PC-9 (cell line): Measurements from ENCODE around the gene MGAT4A. TPM values are rescaled to one million over a fixed set of nuclear protein-coding genes. Genes with fewer than 3 reads are reported as not detected.

Experiments used
- BruUV-seq: library from RNA; stranded (reverse); fragments of 400-500 nt; replicated peaks from 2 replicates; lab custom pipeline; 2021; lab: Mats Ljungman, UMichigan
- CTCF ChIA-PET: fragments of 300-600 bp; sonication (Branson Sonifier 250); formaldehyde crosslinking; loops from one replicate; lab custom pipeline; 2022; ENCODE audit warnings: antibody characterized with exemption; lab: Charles Lee
- POLR2A ChIA-PET: fragments of 300-600 bp; sonication (Branson Sonifier 250); formaldehyde crosslinking; loops from one replicate; lab custom pipeline; 2022; ENCODE audit warnings: antibody characterized with exemption; ENCODE audit not compliant: unreplicated experiment; lab: Charles Lee
- DNase-seq, 2 experiments: peaks; one replicate each; pipeline versions ENCODE4 v3.0.0 to v3.0.0-alpha.2; 2015 to 2022; ENCODE audit warnings: mixed read lengths in 1 of 2
- H2AFZ ChIP-seq: fragments of 200-600 bp; sonication (generic); 2 replicates; pipeline ENCODE4 v1.8.1; 2017; ENCODE audit warnings: antibody characterized with exemption
- H3F3A ChIP-seq: fragments of 200-600 bp; sonication (generic); 2 replicates; pipeline ENCODE4 v1.8.1; 2017; ENCODE audit warnings: antibody characterized with exemption, mild to moderate bottlenecking, low read depth; ENCODE audit not compliant: insufficient read depth
- H3K27ac ChIP-seq: fragments of 200-600 bp; sonication (generic); 2 replicates; pipeline ENCODE4 v1.6.1; 2016; ENCODE audit warnings: mixed run types
- H3K27me3 ChIP-seq: fragments of 200-600 bp; sonication (generic); 2 replicates; pipeline ENCODE4 v1.6.1; 2016; ENCODE audit warnings: low read depth, mixed run types; ENCODE audit not compliant: insufficient read depth
- H3K36me3 ChIP-seq: fragments of 200-600 bp; sonication (generic); 2 replicates; pipeline ENCODE4 v1.6.1; 2016; ENCODE audit warnings: low read depth, mixed run types
- H3K4me1 ChIP-seq: fragments of 200-600 bp; sonication (generic); replicated peaks from 2 replicates; pipeline ENCODE4 v1.6.1; 2016; ENCODE audit warnings: mixed run types; ENCODE audit not compliant: insufficient read depth
- H3K4me2 ChIP-seq: fragments of 200-600 bp; sonication (generic); 2 replicates; pipeline ENCODE4 v1.6.1; 2017; ENCODE audit warnings: mixed run types
- H3K4me3 ChIP-seq: fragments of 200-600 bp; sonication (generic); 2 replicates; pipeline ENCODE4 v1.6.1; 2016; ENCODE audit warnings: mixed run types
- H3K79me2 ChIP-seq: fragments of 200-600 bp; sonication (generic); 2 replicates; pipeline ENCODE4 v1.6.1; 2017; ENCODE audit warnings: low read depth, mixed run types
- H3K9me2 ChIP-seq: fragments of 200-600 bp; sonication (generic); 2 replicates; pipeline ENCODE4 v1.8.1; 2017; ENCODE audit warnings: mild to moderate bottlenecking; ENCODE audit not compliant: insufficient read depth
- H3K9me3 ChIP-seq: fragments of 200-600 bp; sonication (generic); 2 replicates; pipeline ENCODE4 v1.8.1; 2016; ENCODE audit warnings: low read depth; ENCODE audit not compliant: insufficient read depth
- H4K20me1 ChIP-seq: fragments of 200-600 bp; sonication (generic); 2 replicates; pipeline ENCODE4 v1.8.1; 2017; ENCODE audit not compliant: insufficient read depth
- EZH2 ChIP-seq: fragments of 200-600 bp; sonication (generic); IDR thresholded peaks from 2 replicates; pipeline ENCODE4 v1.8.0; 2017; ENCODE audit warnings: antibody characterized with exemption, low read depth
- intact Hi-C: fragments of 100-400 bp; cut with micrococcal nuclease; formaldehyde crosslinking; loops from one replicate; pipeline ENCODE4 v1.10.0; 2022; ENCODE audit not compliant: unreplicated experiment
- total RNA-seq: library from RNA; stranded (reverse); gene quantifications from 2 replicates; pipeline ENCODE4 v1.2.3, GENCODE V29; 2021
- TF ChIP-seq, protein P1 (sequence below): fragments of 200-600 bp; sonication (generic); conservative IDR thresholded peaks from 2 replicates; pipeline ENCODE4 v1.6.1; 2017; ENCODE audit warnings: mixed run types, antibody characterized with exemption, mild to moderate bottlenecking, moderate library complexity

Gene MGAT4A
- total RNA-seq, 1 experiment from 2014 or later = 12.9 TPM

DNA sequence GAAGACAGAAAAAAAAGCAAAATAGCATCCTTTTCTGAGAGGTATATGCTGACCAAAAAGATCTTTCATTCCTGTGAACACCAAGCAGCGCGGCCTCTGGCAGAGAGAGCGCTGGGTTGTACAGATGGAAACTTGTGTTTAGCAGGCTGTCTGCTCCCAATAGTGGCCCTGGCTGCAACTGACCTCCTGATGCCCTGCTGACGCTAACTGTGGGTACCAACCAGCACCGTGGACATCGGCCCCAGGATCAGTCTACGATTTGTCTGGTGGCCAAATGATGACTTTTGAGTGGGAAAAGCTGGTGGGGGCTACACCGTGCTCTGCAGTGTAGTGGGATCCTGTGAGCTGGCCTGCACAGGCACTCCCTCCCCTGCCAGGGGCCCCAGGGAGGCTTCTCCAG, 138.4 kb downstream of the MGAT4A start:
- peaks cover 5% of the 10 kb centered on the region; the same call in 1 of the 2 replicates for H3F3A ChIP-seq
- TF ChIP-seq, protein P1, sequence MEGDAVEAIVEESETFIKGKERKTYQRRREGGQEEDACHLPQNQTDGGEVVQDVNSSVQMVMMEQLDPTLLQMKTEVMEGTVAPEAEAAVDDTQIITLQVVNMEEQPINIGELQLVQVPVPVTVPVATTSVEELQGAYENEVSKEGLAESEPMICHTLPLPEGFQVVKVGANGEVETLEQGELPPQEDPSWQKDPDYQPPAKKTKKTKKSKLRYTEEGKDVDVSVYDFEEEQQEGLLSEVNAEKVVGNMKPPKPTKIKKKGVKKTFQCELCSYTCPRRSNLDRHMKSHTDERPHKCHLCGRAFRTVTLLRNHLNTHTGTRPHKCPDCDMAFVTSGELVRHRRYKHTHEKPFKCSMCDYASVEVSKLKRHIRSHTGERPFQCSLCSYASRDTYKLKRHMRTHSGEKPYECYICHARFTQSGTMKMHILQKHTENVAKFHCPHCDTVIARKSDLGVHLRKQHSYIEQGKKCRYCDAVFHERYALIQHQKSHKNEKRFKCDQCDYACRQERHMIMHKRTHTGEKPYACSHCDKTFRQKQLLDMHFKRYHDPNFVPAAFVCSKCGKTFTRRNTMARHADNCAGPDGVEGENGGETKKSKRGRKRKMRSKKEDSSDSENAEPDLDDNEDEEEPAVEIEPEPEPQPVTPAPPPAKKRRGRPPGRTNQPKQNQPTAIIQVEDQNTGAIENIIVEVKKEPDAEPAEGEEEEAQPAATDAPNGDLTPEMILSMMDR = no peak
- TF ChIP-seq EZH2 = no peak
- ChIA-PET CTCF (no interaction called here), POLR2A (no interaction called here)
- no peak overlapping the region for H2AFZ ChIP-seq
- no peak overlapping the region for H3K4me2 ChIP-seq
- no peaks in the 10 kb centered on the region for H3K9me3 ChIP-seq
- H3K27ac ChIP-seq = no peak overlapping the region
- H3K36me3 ChIP-seq = no peaks in the 10 kb centered on the region
- BruUV-seq = no TSS peak
- no peaks in the 10 kb centered on the region for H3K4me1 ChIP-seq
- no peaks in the 10 kb centered on the region for H4K20me1 ChIP-seq
- no peak overlapping the region for H3K4me3 ChIP-seq
- no peaks in the 10 kb centered on the region for H3K27me3 ChIP-seq
- intact Hi-C loops = no loop called here
- H3K9me2 ChIP-seq = no peaks in the 10 kb centered on the region
- H3K79me2 ChIP-seq = no peaks in the 10 kb centered on the region
- DNase-seq = no peak

DNA sequence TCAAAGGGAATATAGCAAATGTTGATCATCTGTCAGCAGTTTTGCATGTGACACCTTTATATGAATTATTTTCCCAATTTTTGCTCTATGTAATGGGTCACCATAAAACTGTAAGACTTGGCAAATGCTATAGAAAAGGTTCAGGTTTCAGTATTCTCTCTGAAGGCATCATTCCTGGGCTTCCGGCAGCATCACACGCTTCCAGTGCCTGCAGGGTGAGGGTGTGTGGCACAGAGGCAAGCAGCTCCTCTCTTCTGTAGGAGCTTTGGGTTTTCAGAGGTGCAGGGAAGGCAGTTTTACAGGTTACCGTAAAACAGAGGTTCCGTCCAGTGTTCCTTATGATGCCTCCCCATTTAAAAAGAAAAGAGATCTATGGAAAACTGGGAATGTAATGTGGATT, 141.4 kb downstream of the MGAT4A start:
- no peaks in the 10 kb centered on the region for H3K36me3 ChIP-seq
- no peak overlapping the region for H3K27ac ChIP-seq
- H3K9me3 ChIP-seq = no peaks in the 10 kb centered on the region
- TF ChIP-seq, protein P1 = no peak
- no peak for TF ChIP-seq EZH2
- no peaks in the 10 kb centered on the region for H3K27me3 ChIP-seq
- H3K4me3 ChIP-seq = no peak overlapping the region
- BruUV-seq = no TSS peak
- no peaks in the 10 kb centered on the region for H3K9me2 ChIP-seq
- POLR2A ChIA-PET = no interaction called here
- no peak for DNase-seq
- no peaks in the 10 kb centered on the region for H3K4me1 ChIP-seq
- no peak overlapping the region for H3K4me2 ChIP-seq
- no peaks in the 10 kb centered on the region for H4K20me1 ChIP-seq
- no peaks in the 10 kb centered on the region for H3F3A ChIP-seq
- H2AFZ ChIP-seq = no peak overlapping the region
- H3K79me2 ChIP-seq = no peaks in the 10 kb centered on the region
- intact Hi-C loops = no loop called here
- CTCF ChIA-PET = no interaction called here

DNA sequence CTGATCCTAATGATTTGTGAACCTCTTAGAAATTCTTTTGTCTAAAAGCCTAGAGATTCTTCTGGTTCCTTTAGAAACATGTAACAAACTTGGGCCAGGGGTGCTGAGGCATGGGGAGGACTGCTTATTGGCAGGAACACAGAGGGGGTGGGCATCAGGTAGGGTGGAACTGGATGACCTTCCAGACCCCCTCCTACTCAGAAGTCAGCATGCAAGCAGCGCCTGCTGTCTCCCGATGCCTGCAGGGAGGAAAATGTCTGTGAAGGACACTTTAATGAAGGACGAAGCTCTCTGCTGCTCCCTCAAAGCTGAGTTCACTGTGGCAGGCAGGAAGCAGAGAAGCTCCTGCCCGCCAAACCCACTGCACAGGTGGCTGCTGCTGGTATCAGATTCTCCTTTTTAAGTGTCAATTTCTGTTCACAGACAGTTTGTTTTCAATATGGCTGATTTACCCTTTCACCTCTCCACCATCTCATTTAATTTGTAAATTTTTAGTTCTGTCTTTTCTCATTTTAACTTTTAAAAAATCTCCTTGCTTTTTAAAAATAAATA, 142.0 kb downstream of the MGAT4A start:
- CTCF ChIA-PET = no interaction called here
- POLR2A ChIA-PET = no interaction called here
- Histone ChIP-seq H4K20me1 (no peaks in the 10 kb centered on the region), H3K4me2 (no peak overlapping the region), H3F3A (no peaks in the 10 kb centered on the region), H3K27ac (no peak overlapping the region), H3K4me3 (no peak overlapping the region), H3K36me3 (no peaks in the 10 kb centered on the region), H3K27me3 (no peaks in the 10 kb centered on the region), H3K9me3 (no peaks in the 10 kb centered on the region), H3K9me2 (no peaks in the 10 kb centered on the region), H3K4me1 (no peaks in the 10 kb centered on the region), H2AFZ (no peak overlapping the region), H3K79me2 (no peaks in the 10 kb centered on the region)
- DNase-seq = no peak
- no TSS peak for BruUV-seq
- no peak for TF ChIP-seq EZH2
- TF ChIP-seq, protein P1 = no peak
- intact Hi-C loops = no loop called here
